GM19025 (cell line): ENCODE data around the gene CWC15.
"Not testable (repeated sequence)": the region's sequence is repeated elsewhere in the genome, so short reads cannot be mapped to it uniquely, and the experiment has no call there.

Experiments
- ATAC-seq: cut with Tn5 transposase; IDR thresholded peaks from one replicate; pipeline ENCODE4 v1.9.1; 2021; ENCODE audit warnings: mild to moderate bottlenecking, low read depth, moderate library complexity; ENCODE audit not compliant: unreplicated experiment

Gene CWC15

GRCh38 chr11:94973099-94973968 lies at the start of gene CWC15, which contains the start of gene KDM4D:
CWC15 (minus strand) TSS chr11:94973556; CDS start chr11:94972185, 1,371 bp downstream.
KDM4D (plus strand) TSS chr11:94973709; CDS start chr11:94997373, 23,664 bp downstream.
- peak; percentile 100 for ATAC-seq

GRCh38 chr11:95021468-95021867 lies 48.1 kb upstream of the CWC15 start:
- ATAC-seq = not testable (repeated sequence)

- no peak for ATAC-seq
Measured at GRCh38 chr11:95016139-95016538, 42.8 kb upstream of the CWC15 start.

- ATAC-seq = no peak
Measured at GRCh38 chr11:95014184-95014821, 40.9 kb upstream of the CWC15 start.

- ATAC-seq = no peak
Measured at GRCh38 chr11:95011376-95011775, 38.0 kb upstream of the CWC15 start.

GRCh38 chr11:95005642-95006041 lies 32.3 kb upstream of the CWC15 start:
- no peak for ATAC-seq

- no peak for ATAC-seq
Measured at GRCh38 chr11:95003716-95004115, 30.4 kb upstream of the CWC15 start.

- no peak for ATAC-seq
Measured at GRCh38 chr11:94998285-94998684, 24.9 kb upstream of the CWC15 start.

- ATAC-seq = no peak
Measured at GRCh38 chr11:94997437-94997836, 24.1 kb upstream of the CWC15 start.

GRCh38 chr11:94993400-94993943 lies 20.1 kb upstream of the CWC15 start:
- no peak for ATAC-seq

GRCh38 chr11:94988748-94989147 lies 15.4 kb upstream of the CWC15 start:
- ATAC-seq = no peak

- ATAC-seq = no peak
Measured at GRCh38 chr11:94987378-94987777, 14.0 kb upstream of the CWC15 start.

- ATAC-seq = no peak
Measured at GRCh38 chr11:94975599-94975998, 2.2 kb upstream of the CWC15 start.

- no peak for ATAC-seq
Measured at GRCh38 chr11:94974178-94974577, 822 bp upstream of the CWC15 start.

- ATAC-seq = no peak
Measured at GRCh38 chr11:94972700-94973098, 657 bp downstream of the CWC15 start.

- no peak for ATAC-seq
Measured at GRCh38 chr11:94968334-94968958, 4.9 kb downstream of the CWC15 start.

GRCh38 chr11:94964934-94965333 lies 8.4 kb downstream of the CWC15 start:
- no peak for ATAC-seq

- ATAC-seq = no peak
Measured at GRCh38 chr11:94961255-94961654, 12.1 kb downstream of the CWC15 start.

- no peak for ATAC-seq
Measured at GRCh38 chr11:94960488-94960887, 12.9 kb downstream of the CWC15 start.

- ATAC-seq = no peak
Measured at GRCh38 chr11:94959179-94959578, 14.2 kb downstream of the CWC15 start.

- no peak for ATAC-seq
Measured at GRCh38 chr11:94958121-94958696, 15.1 kb downstream of the CWC15 start.
